ENCODE measurements around the gene SLC18A2.

Gene SLC18A2

GRCh38 chr10:117240621-117241529 lies at the start of gene SLC18A2:
TSS of gene SLC18A2 (plus strand) at chr10:117241114. CDS start at chr10:117241694, 580 bp downstream.
- Histone ChIP-seq H3K36me3 (ENCODE audit: control insufficient read depth, insufficient read depth, low read length) (no peaks in the 10 kb centered on the region), H3K27me3 (replicated peaks; ENCODE audit: control insufficient read depth, insufficient read depth, low read length) (no peaks in the 10 kb centered on the region; the same call in 1 of the 2 replicates), H3K4me3 (replicated peaks; ENCODE audit: low read depth, low read length) (no peak within 1 kb of the TSS)
- no peak for DNase-seq (ENCODE audit: extremely low read depth, insufficient read length)
- no peak for TF ChIP-seq CTCF (IDR thresholded peaks at IDR 0.05; ENCODE audit: insufficient read depth, low read length, poor library complexity, severe bottlenecking)

- no peaks in the 10 kb centered on the region for H3K36me3 ChIP-seq (ENCODE audit: control insufficient read depth, insufficient read depth, low read length)
- no peak within 1 kb of the TSS for H3K4me3 ChIP-seq (replicated peaks; ENCODE audit: low read depth, low read length)
- no peak for TF ChIP-seq CTCF (IDR thresholded peaks at IDR 0.05; ENCODE audit: insufficient read depth, low read length, poor library complexity, severe bottlenecking)
- no peaks in the 10 kb centered on the region for H3K27me3 ChIP-seq (replicated peaks; ENCODE audit: control insufficient read depth, insufficient read depth, low read length)
- no peak for DNase-seq (ENCODE audit: extremely low read depth, insufficient read length)
Measured at GRCh38 chr10:117197189-117197588, 43.7 kb upstream of the SLC18A2 start, which contains the start of gene KCNK18. TSS of gene KCNK18 (plus strand) at chr10:117197489. CDS start at chr10:117197489, 0 bp downstream.

- H3K36me3 ChIP-seq (ENCODE audit: control insufficient read depth, insufficient read depth, low read length), result no peaks in the 10 kb centered on the region
- no peak for DNase-seq (ENCODE audit: extremely low read depth, insufficient read length)
- TF ChIP-seq CTCF (IDR thresholded peaks at IDR 0.05; ENCODE audit: insufficient read depth, low read length, poor library complexity, severe bottlenecking), result no peak
Measured at GRCh38 chr10:117198088-117198487, 42.8 kb upstream of the SLC18A2 start.

GRCh38 chr10:117201826-117202225 lies 39.1 kb upstream of the SLC18A2 start:
- no peaks in the 10 kb centered on the region for H3K27me3 ChIP-seq (replicated peaks; ENCODE audit: control insufficient read depth, insufficient read depth, low read length)

More at GRCh38 chr10:117198088-117198487, 42.8 kb upstream of the SLC18A2 start:
- Histone ChIP-seq H3K4me3 (replicated peaks; ENCODE audit: low read depth, low read length) (no peak overlapping the region), H3K27me3 (replicated peaks; ENCODE audit: control insufficient read depth, insufficient read depth, low read length) (no peaks in the 10 kb centered on the region)

GRCh38 chr10:117204316-117204715 lies 36.6 kb upstream of the SLC18A2 start:
- H3K27me3 ChIP-seq (replicated peaks; ENCODE audit: control insufficient read depth, insufficient read depth, low read length), result no peaks in the 10 kb centered on the region
- H3K36me3 ChIP-seq (ENCODE audit: control insufficient read depth, insufficient read depth, low read length), result no peaks in the 10 kb centered on the region
- TF ChIP-seq CTCF (IDR thresholded peaks at IDR 0.05; ENCODE audit: insufficient read depth, low read length, poor library complexity, severe bottlenecking), result no peak
- DNase-seq (ENCODE audit: extremely low read depth, insufficient read length), result no peak
- H3K4me3 ChIP-seq (replicated peaks; ENCODE audit: low read depth, low read length), result no peak overlapping the region

More at GRCh38 chr10:117201826-117202225, 39.1 kb upstream of the SLC18A2 start:
- DNase-seq (ENCODE audit: extremely low read depth, insufficient read length), result no peak
- H3K4me3 ChIP-seq (replicated peaks; ENCODE audit: low read depth, low read length), result no peak overlapping the region
- H3K36me3 ChIP-seq (ENCODE audit: control insufficient read depth, insufficient read depth, low read length), result no peaks in the 10 kb centered on the region
- TF ChIP-seq CTCF (IDR thresholded peaks at IDR 0.05; ENCODE audit: insufficient read depth, low read length, poor library complexity, severe bottlenecking), result no peak
